HCT116 (cell line): Measurements from ENCODE around the gene EGFLAM.

Experiments
- CTCF ChIP-seq, 3 experiments: fragments of 200-600 bp in 1 of 3; sonication (generic) in 1 of 3; IDR thresholded peaks in 2 of 3; conservative IDR thresholded peaks in 1 of 3; 2 replicates each; pipeline ENCODE4 v1.5.1; 2012 to 2017; ENCODE audit warnings: low read depth in 2 of 3, low read length in 2 of 3, antibody characterized with exemption in 1 of 3, borderline replicate concordance in 1 of 3, control low read depth in 1 of 3, mild to moderate bottlenecking in 1 of 3, mixed read lengths in 1 of 3, mixed run types in 1 of 3, moderate library complexity in 1 of 3; ENCODE audit not compliant: insufficient read depth in 1 of 3
- EGR1 ChIP-seq: IDR thresholded peaks from 2 replicates; pipeline ENCODE4 v1.6.1; 2012; ENCODE audit warnings: low read depth
- EZH2 ChIP-seq: fragments of 200-600 bp; sonication (generic); IDR thresholded peaks from 2 replicates; pipeline ENCODE4 v1.6.1; 2017; ENCODE audit warnings: antibody characterized with exemption, mixed run types
- JUND ChIP-seq: IDR thresholded peaks from 2 replicates; pipeline ENCODE4 v1.6.1; 2012
- MAX ChIP-seq: IDR thresholded peaks from 2 replicates; pipeline ENCODE4 v1.6.1; 2012
- POLR2A ChIP-seq: IDR thresholded peaks from 2 replicates; pipeline ENCODE4 v1.7.0; 2011; ENCODE audit warnings: borderline replicate concordance; ENCODE audit not compliant: insufficient read depth, insufficient read length; ENCODE audit errors: extremely low read depth
- POLR2AphosphoS5 ChIP-seq: IDR thresholded peaks from 2 replicates; pipeline ENCODE4 v1.6.1; 2011; ENCODE audit warnings: mild to moderate bottlenecking, low read depth, low read length, moderate library complexity
- RAD21 ChIP-seq: IDR thresholded peaks from 2 replicates; pipeline ENCODE4 v1.6.1; 2012; ENCODE audit warnings: low read depth, mild to moderate bottlenecking
- REST ChIP-seq: IDR thresholded peaks from 2 replicates; pipeline ENCODE4 v1.6.1; 2012; ENCODE audit warnings: low read depth
- SRF ChIP-seq: IDR thresholded peaks from 2 replicates; pipeline ENCODE4 v1.6.1; 2012; ENCODE audit warnings: low read depth
- TCF7L2 ChIP-seq: IDR thresholded peaks from 2 replicates; pipeline ENCODE4 v1.7.0; 2011; ENCODE audit warnings: borderline replicate concordance, inconsistent platforms; ENCODE audit not compliant: insufficient read depth, insufficient read length; ENCODE audit errors: extremely low read depth
- YY1 ChIP-seq: IDR thresholded peaks from 2 replicates; pipeline ENCODE4 v1.6.1; 2011; ENCODE audit warnings: low read length, low read depth, moderate library complexity, mild to moderate bottlenecking; ENCODE audit not compliant: insufficient replicate concordance; ENCODE audit errors: extremely low read depth
- ZBTB33 ChIP-seq: IDR thresholded peaks from 2 replicates; pipeline ENCODE4 v1.6.1; 2011; ENCODE audit warnings: mild to moderate bottlenecking, low read length, moderate library complexity; ENCODE audit not compliant: insufficient replicate concordance; ENCODE audit errors: extremely low read depth
- ZNF274 ChIP-seq: fragments of 200-500 bp; sonication (Bioruptor generic); IDR thresholded peaks from 2 replicates; pipeline ENCODE4 v1.6.1; 2014; ENCODE audit warnings: mild to moderate bottlenecking, low read depth, low read length, inconsistent platforms

GRCh38 chr5:38211354-38211710 is 47.0 kb upstream of the EGFLAM start:
- TF ChIP-seq CTCF (IDR thresholded peaks at IDR 0.05 in 2 of 3, conservative IDR thresholded peaks at IDR 0.05 in 1 of 3; ENCODE audit: borderline replicate concordance in 1 of 3, insufficient read depth in 1 of 3, low read depth in 2 of 3, low read length in 2 of 3) (no peak), POLR2A (no peak), SRF (no peak), RAD21 (no peak), ZNF274 (no peak), YY1 (no peak), JUND (no peak), REST (no peak), EGR1 (no peak), POLR2AphosphoS5 (no peak), EZH2 (no peak), TCF7L2 (no peak), MAX (no peak), ZBTB33 (no peak)
